Activated CD4-positive, alpha-beta T cell treated with anti-CD3 and anti-CD28 coated beads, Interleukin-2, Interleukin-4, amounts not matched to agents 100 ng/mL and 50 ng/mL, durations not matched to agents 16 hours and 8 hours (primary cell): Measurements from ENCODE around the gene CREB3.
A peak's percentile ranks its signal among the peaks of the same experiment; 100 is the strongest.

Experiments used
- DNase-seq: peaks from one replicate; pipeline ENCODE4 v3.0.0-alpha.2; 2020; ENCODE audit warnings: low spot score

The CREB3 gene

DNA sequence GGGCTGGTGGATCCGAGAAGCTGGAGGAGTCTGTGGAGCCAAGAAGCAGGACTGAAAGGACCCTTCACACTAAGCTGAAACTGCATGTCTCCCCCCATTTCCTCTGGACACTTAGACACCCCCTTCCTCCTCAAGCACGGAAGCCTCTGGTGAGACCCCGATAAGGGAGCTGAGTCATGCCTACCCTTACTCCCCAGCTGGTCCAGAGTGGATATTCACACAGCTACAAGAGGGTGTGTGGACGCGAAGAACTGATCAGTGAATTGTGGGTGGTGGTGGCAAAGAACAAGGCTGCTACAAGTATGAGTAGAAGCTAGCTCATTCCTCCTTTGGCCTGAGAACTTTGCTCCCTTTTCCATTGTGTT is 4.8 kb upstream of the CREB3 start:
- no peak for DNase-seq

GRCh38 chr9:35728041-35728971 is 4.2 kb upstream of the CREB3 start:
- DNase-seq: peak; percentile 75

GRCh38 chr9:35729101-35729500 is 3.4 kb upstream of the CREB3 start:
- no peak for DNase-seq

DNA sequence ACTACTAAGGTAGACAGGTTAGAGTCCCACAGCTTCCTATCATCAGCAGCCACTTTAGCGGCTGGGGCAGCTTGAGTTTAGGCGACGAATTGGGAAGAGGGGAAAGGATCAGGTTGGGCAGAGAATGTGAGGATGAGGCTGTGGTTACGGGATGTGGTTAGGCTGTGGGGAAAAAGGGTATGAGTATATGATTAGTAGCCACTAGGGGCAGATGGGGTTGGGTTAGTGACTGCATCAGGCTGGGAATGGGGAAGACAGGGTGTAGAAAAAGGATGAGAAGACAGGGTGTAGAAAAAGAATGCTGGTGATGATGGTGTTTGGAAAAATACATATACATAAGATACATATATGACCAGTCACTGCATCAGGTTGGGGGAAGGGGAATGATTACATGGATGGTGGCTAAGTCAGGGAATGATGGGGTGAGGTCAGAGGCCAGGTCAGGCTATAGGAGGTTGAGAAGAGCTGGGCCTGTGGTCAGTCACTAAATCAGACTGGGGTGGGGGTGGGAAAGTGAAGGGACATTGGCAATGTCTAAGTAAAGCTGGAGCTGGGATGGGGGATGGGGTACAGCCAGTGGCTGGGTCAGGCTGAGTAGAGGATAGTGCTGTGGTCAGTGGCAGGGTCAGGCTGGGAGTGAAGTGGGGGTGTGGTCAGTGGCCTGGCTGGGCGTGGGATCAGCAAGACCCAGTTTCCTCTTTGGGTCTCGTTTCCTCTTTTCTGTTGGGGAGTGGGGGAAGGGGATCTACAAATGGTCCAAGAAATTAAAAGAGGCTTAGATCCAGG is 2.6 kb upstream of the CREB3 start:
- DNase-seq: peak; percentile 60

DNA sequence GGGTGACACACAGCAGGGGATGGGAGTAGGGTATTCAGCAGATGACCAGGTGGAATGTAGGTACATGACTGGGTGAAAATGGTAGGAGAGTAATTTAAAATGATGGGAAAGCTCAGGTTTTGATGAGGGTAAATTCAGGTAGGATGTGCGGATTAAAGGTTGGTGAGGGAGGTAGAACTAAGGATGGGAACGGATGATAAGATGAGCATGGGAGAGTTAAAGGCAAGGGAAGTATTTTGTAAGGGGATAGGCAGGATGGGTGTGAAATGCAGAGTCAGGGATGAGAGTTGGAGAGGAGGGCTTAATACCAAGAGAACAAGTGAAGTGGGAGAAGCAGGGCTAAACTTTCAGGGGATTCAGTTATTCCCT is 2.0 kb upstream of the CREB3 start:
- no peak for DNase-seq

DNA sequence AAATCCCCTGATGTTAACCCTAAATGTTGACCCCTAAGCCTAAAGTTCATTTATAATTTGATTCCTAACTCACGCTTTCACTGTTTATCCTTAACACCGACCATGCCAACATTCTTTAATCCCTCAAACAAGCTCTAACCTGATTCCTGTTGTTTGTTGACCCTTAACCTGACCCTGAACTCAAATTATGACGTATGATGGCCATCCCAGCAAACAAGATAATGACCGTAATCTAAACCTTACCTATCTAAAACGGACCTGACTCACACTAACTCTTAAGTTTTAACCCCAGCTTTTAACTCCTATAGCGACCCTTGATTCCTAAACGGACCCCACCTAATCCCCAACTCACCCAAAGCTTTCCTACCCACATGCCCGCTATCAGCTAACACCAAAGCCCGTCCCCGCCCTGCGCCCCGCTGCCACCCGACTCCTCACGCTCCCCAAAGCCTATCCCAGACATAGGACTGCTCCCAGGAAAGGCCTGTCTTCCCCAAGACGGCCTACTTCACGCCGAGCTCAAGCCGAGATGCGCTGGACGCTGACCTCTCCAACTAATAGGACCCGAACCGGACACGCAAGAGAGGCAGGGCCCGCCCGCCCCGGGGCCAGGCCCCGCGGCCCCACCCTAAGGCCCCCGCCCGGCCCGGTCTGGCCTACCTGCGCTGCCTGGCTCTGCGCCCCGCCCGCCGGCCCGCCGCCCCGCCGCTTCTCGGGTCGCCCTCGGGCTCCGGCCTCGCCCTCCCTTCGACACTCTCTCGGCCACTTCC is 866 bp upstream of the CREB3 start:
- no peak for DNase-seq

DNA sequence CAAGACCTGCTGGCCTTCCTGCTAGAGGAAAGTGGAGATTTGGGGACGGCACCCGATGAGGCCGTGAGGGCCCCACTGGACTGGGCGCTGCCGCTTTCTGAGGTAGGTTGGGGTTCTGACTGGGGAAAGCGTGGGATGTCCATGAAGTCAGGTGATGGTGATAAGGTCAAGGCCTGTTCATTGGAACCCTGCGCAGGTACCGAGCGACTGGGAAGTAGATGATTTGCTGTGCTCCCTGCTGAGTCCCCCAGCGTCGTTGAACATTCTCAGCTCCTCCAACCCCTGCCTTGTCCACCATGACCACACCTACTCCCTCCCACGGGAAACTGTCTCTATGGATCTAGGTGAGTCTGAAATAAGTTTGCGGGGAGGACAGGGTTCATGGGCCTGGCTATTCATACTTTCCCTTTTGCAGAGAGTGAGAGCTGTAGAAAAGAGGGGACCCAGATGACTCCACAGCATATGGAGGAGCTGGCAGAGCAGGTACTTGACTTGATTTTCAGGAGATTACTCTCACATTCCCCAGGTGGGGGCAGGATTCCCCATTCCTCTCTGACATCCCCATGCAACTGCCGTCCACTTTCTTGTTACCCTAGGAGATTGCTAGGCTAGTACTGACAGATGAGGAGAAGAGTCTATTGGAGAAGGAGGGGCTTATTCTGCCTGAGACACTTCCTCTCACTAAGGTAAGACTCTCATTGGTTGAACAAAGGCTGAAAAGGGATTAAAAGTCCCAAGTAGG is 505 bp downstream of the CREB3 start:
- no peak for DNase-seq

GRCh38 chr9:35734096-35734495 is 1.6 kb downstream of the CREB3 start:
- no peak for DNase-seq

DNA sequence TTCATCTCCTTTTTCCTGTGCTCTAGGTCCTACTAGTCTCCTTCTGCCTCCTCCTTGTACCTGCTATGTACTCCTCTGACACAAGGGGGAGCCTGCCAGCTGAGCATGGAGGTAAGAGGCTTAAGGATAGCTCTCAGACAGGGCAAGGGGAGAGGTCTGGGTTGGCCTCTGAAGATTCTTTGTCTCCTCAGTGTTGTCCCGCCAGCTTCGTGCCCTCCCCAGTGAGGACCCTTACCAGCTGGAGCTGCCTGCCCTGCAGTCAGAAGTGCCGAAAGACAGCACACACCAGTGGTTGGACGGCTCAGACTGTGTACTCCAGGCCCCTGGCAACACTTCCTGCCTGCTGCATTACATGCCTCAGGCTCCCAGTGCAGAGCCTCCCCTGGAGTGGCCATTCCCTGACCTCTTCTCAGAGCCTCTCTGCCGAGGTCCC is 3.8 kb downstream of the CREB3 start:
- peak; percentile 78 for DNase-seq

- no peak for DNase-seq
Observed at GRCh38 chr9:35737143-35737542, 4.7 kb downstream of the CREB3 start.

DNA sequence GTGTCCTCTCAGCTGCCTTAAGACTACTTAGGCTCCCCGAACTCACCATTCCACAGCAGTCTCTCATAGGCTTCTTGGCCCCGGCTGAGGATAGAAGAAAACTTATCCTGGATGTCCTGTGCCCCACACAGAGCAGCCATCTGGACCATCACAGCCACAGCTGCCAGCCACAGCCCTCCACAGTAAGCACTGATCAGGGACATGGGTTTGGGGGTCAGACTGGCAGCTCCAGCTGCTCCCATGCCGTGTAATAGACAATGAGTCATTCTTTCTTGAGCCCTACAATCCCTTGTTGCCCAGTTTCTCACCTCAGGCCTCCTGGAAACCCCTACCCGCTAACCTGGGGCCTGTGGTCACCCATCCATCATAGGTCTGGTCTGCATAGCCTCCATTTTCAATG is 5.7 kb downstream of the CREB3 start:
- no peak for DNase-seq

DNA sequence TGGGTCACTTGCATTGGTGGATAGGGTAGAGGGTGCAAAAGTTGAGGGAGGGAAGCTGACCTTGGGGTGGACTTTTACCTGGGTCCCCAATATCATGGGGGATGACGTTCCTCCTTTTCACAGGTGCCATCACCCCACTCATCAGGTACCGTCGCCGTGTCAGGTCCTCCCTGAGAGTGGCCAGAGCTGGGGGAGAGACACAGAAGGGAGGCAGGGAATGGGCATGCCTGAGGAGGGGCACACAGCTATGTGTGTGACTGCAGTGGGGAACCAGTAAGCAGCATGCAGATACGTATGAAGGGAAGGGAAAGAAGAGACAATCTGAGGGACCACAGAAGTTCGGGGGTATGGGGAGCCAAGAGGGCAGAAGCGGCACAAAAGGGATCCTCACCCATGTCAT is 6.5 kb downstream of the CREB3 start:
- DNase-seq: no peak

- DNase-seq: no peak
Observed at GRCh38 chr9:35740243-35740642, 7.8 kb downstream of the CREB3 start.

- no peak for DNase-seq
Observed at GRCh38 chr9:35741740-35742139, 9.3 kb downstream of the CREB3 start.

DNA sequence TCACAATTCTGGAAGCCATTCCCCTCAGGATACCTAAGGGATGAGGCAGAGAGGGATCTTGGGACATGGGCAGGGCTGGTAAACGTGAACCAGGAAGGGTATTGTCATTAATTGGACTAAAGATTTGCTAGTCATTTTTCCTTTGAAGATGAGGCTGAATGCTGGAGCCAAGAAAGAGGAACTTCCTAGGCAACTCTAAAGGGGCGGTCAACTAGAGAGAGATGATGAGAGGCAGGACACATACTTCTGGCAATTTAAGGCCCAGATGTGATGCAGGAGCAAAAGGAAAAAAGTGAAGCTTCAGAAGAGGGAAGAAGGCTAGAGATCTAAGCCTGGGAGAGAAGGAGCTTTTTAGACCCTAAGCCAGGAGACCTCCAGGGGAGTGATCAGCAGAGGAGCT is 11.0 kb downstream of the CREB3 start:
- DNase-seq: no peak

DNA sequence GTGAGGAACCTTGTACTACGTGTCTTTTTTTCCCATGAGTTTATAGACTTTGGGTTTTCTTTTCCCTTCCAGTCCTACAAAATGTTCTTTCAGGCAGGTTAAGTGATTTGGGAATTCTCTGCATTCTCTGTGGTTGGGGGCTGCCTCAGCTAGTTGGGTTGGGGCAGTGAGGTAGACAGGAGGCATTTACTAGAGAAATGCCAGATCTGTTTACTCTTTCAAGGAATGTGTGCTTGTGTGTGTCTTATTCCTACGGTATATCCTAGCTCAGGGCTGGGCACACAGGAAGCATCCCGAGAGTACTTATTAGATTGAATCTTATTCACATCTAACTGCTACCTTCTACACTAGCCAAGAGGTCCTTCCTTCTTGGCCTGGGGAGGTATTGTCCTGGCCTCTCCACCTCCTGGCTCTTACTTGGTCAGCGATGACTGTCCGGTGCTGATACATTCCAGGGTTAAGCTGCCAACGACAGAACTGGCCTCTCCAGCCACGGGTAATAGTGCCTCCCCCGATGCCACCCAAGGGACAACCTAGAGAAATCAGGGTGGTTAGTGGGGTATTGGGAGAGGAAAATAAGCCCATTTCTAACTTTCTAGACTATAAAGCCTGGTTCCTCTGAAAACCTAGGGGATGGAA is 11.5 kb downstream of the CREB3 start:
- DNase-seq: no peak

DNA sequence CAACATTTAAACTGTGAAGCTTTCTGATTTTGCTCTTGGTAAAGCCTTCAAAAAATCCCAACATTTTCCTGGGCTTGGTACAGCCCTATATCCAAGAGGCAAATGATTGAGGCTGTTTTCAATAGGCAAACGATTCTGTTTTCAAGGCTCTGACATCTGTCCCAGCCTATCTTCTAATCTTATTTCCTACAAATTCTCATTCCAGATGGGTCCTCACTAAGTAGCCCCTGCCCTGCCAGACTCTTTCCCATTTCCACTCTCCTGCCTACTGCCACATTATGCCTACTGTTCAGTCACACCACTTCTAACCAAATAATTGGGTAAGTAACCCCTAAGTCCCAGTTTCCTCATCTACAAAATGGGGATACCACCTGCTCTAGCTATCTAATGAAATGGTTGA is 13.1 kb downstream of the CREB3 start:
- DNase-seq: no peak

- no peak for DNase-seq
Observed at GRCh38 chr9:35746583-35746982, 14.1 kb downstream of the CREB3 start.

DNA sequence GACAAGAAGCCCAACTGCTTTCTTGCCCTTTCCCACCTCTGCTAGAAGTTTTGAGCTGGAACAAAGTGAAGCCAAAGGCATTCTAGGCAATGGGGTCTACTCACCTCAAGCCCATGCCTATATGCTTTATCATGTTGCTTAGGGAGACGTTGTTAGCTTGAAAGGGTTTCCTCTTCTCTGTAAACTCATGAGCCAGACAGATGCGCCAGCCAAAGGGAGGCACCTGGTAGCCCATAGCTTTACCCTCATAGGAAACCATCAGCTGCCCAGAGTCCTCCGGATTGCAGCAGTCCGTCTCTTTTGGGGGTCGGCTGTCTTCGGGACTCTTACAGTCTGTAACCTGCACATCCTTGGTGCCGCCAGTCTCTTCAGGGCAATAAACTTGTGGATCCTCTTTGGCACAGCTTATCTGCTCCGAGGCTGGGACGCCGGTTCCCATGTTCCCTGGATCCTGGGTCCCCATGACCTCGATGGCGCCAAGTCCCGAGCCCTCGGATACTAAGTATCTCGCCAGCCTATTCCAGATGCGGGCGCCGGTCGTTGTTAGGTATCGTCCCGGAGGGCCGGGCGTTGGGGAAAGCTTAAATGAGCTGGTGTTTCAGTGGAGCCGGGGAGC is 15.9 kb downstream of the CREB3 start:
- no peak for DNase-seq

- DNase-seq: peak; percentile 69
Observed at GRCh38 chr9:35748858-35749514, 16.5 kb downstream of the CREB3 start, which contains the start of the genes GBA2 and RGP1. TSS of gene GBA2 (minus strand) at chr9:35749228. CDS start at chr9:35748704, 524 bp downstream. TSS of gene RGP1 (plus strand) at chr9:35749287. CDS start at chr9:35749756, 469 bp downstream.
